Neuron (in vitro differentiated cells): ENCODE data around the gene SMIM21.

ENCODE experiments used
- H2AFZ ChIP-seq: one replicate; pipeline ENCODE4 v1.6.1; 2013; ENCODE audit warnings: low read depth, mild to moderate bottlenecking, inconsistent platforms, low read length, moderate library complexity
- H3K27me3 ChIP-seq: one replicate; pipeline ENCODE4 v1.6.1; 2013; ENCODE audit warnings: low read length; ENCODE audit not compliant: insufficient read depth
- H3K36me3 ChIP-seq: one replicate; pipeline ENCODE4 v1.6.1; 2013; ENCODE audit warnings: low read length; ENCODE audit not compliant: insufficient read depth
- H3K4me1 ChIP-seq: one replicate; pipeline ENCODE4 v1.6.1; 2013; ENCODE audit warnings: low read length; ENCODE audit not compliant: insufficient read depth
- H3K4me3 ChIP-seq: 2 replicates; pipeline ENCODE4 v1.5.1; 2013; ENCODE audit warnings: mild to moderate bottlenecking, low read length, moderate library complexity
- H3K9me3 ChIP-seq: one replicate; pipeline ENCODE4 v1.6.1; 2013; ENCODE audit warnings: low read length

Gene SMIM21

GRCh38 chr18:75384144-75384543 is 43.4 kb downstream of the SMIM21 start:
- Histone ChIP-seq H2AFZ (no peak overlapping the region), H3K36me3 (no peaks in the 10 kb centered on the region), H3K4me3 (no peak overlapping the region), H3K4me1 (no peaks in the 10 kb centered on the region), H3K9me3 (no peaks in the 10 kb centered on the region), H3K27me3 (no peaks in the 10 kb centered on the region)

DNA sequence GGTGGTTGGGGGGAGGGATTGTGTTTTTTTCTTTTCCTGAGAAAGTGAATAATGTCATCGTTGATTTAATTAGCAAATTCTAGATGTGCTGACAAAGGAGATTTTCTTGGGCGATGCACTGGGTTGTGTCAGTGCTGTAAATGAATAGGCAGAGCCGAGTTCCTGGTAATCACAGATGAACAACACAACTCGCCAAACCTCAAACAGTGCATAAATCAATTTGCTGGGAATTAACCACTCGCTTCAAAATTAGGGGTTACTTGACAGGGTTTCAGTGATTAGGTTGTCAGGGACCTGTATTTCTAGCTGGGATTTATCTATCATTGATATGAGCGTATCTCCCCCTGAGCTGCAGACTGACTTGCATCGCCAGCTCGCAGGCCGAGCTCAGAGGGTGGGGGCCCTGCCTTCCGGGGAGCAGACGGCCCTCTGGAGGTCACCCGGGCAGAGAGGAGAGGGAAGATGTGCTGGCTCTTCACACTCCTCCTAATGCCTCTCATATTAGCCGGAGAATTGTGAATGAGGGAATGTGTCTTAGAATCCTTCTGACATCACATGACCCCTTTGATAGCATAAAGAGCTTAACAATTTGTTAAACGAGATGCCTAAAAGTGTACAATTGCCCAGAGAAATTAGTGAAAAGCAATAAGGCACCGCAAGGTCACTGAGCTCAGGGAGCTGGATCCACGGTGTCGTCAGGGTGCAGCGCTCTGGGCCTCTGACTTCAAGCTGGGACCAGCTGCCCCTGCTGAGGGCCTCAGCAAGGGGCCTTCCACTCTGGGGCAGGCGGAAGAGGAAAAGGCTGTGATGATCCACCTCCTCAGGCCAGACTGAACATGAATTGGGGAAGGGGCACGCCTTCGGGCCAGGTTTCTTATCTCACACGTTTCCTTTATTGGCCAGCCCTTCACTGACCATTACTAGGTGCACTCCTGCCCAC is 48.9 kb downstream of the SMIM21 start:
- no peak overlapping the region for H2AFZ ChIP-seq
- no peaks in the 10 kb centered on the region for H3K27me3 ChIP-seq
- no peak overlapping the region for H3K4me3 ChIP-seq
- peaks cover 15% of the 10 kb centered on the region for H3K4me1 ChIP-seq
- no peaks in the 10 kb centered on the region for H3K9me3 ChIP-seq
- no peaks in the 10 kb centered on the region for H3K36me3 ChIP-seq

DNA sequence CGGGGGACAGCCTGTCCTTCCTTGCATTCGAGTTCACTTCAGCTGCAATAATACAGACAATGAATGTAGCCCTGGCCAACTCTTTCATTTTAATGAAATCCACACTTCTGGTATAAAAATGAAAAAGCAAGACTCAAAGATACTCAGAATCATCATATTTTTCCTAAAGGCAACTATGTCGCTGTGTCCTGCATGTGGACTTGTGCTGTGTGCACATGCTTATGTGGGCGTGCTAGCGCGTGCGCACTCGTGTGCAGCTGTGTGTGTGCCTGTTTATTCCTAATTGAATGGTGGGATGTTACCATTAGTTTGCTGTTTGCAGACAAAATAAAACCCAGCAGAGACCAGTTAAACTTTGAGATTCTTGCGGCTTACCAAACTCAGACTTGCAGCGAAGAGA is 49.6 kb downstream of the SMIM21 start:
- Histone ChIP-seq H3K36me3 (no peaks in the 10 kb centered on the region), H2AFZ (no peak overlapping the region), H3K4me3 (no peak overlapping the region), H3K27me3 (no peaks in the 10 kb centered on the region), H3K9me3 (no peaks in the 10 kb centered on the region), H3K4me1 (peaks cover 15% of the 10 kb centered on the region)

DNA sequence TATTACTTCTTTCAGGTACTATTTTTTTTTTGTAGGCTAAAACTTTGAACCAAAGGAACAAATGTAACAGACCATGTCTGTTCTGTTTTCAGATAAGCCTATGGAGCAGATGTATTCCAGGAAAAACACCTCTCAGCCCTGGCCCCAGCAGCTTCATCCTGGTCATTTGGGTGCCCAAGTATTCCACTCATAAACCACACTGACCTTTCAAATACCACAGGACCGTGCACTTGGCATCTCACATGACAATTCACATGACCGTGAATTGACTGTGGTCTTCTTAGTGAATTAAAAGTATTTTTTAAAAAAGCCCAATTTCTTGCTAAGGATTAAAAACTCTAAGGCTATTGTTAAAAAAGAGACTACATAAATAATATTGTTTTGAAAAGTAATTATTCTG is 50.2 kb downstream of the SMIM21 start:
- H3K36me3 ChIP-seq: no peaks in the 10 kb centered on the region
- no peaks in the 10 kb centered on the region for H3K9me3 ChIP-seq
- no peak overlapping the region for H2AFZ ChIP-seq
- no peak overlapping the region for H3K4me3 ChIP-seq
- peaks cover 15% of the 10 kb centered on the region for H3K4me1 ChIP-seq
- H3K27me3 ChIP-seq: no peaks in the 10 kb centered on the region

- Histone ChIP-seq H3K9me3 (no peaks in the 10 kb centered on the region), H3K4me1 (peaks cover 15% of the 10 kb centered on the region)
Measured at GRCh38 chr18:75376004-75376403, 51.5 kb downstream of the SMIM21 start.

DNA sequence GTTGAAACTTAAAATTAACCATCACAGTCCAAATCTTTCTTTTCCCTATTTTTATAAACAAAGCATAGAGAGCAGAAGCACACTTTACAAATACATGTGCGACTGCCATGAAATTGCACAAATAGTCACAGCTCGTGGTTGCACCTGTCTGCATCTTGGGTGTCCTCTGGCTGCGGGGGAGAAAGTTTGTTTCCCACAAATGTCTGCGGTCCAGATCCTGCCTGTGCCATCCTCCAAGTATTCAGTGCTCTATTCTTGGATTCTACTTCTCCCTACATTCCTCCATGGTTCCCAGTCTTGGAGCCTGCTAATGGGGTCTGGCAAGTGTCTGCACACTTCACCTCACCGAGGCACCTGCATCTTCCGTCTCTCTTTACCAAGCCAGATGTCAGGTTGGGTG is 52.2 kb downstream of the SMIM21 start:
- H2AFZ ChIP-seq: no peak overlapping the region
- H3K27me3 ChIP-seq: no peaks in the 10 kb centered on the region
- no peaks in the 10 kb centered on the region for H3K36me3 ChIP-seq
- H3K9me3 ChIP-seq: no peaks in the 10 kb centered on the region
- no peak overlapping the region for H3K4me3 ChIP-seq
- peaks cover 15% of the 10 kb centered on the region for H3K4me1 ChIP-seq

More at GRCh38 chr18:75376004-75376403, 51.5 kb downstream of the SMIM21 start:
- no peaks in the 10 kb centered on the region for H3K36me3 ChIP-seq
- no peak overlapping the region for H2AFZ ChIP-seq
- H3K4me3 ChIP-seq: no peak overlapping the region
- no peaks in the 10 kb centered on the region for H3K27me3 ChIP-seq

GRCh38 chr18:75374466-75374865 is 53.0 kb downstream of the SMIM21 start:
- Histone ChIP-seq H3K4me3 (no peak overlapping the region), H2AFZ (no peak overlapping the region), H3K36me3 (no peaks in the 10 kb centered on the region), H3K9me3 (no peaks in the 10 kb centered on the region), H3K27me3 (no peaks in the 10 kb centered on the region), H3K4me1 (peaks cover 15% of the 10 kb centered on the region)

GRCh38 chr18:75369026-75369721 is 58.3 kb downstream of the SMIM21 start:
- Histone ChIP-seq H3K9me3 (no peaks in the 10 kb centered on the region), H2AFZ (no peak overlapping the region), H3K4me1 (no peaks in the 10 kb centered on the region), H3K4me3 (no peak overlapping the region), H3K36me3 (no peaks in the 10 kb centered on the region), H3K27me3 (no peaks in the 10 kb centered on the region)

GRCh38 chr18:75365837-75366236 is 61.7 kb downstream of the SMIM21 start:
- H3K4me1 ChIP-seq: no peaks in the 10 kb centered on the region
- H3K27me3 ChIP-seq: no peaks in the 10 kb centered on the region
- no peaks in the 10 kb centered on the region for H3K9me3 ChIP-seq
- H3K36me3 ChIP-seq: no peaks in the 10 kb centered on the region
- H2AFZ ChIP-seq: no peak overlapping the region
- H3K4me3 ChIP-seq: no peak overlapping the region

- no peaks in the 10 kb centered on the region for H3K27me3 ChIP-seq
- H2AFZ ChIP-seq: no peak overlapping the region
- no peaks in the 10 kb centered on the region for H3K9me3 ChIP-seq
- no peaks in the 10 kb centered on the region for H3K4me1 ChIP-seq
- H3K4me3 ChIP-seq: no peak overlapping the region
- no peaks in the 10 kb centered on the region for H3K36me3 ChIP-seq
Measured at GRCh38 chr18:75365254-75365629, 62.3 kb downstream of the SMIM21 start.

GRCh38 chr18:75364512-75365253 is 62.8 kb downstream of the SMIM21 start:
- Histone ChIP-seq H3K36me3 (no peaks in the 10 kb centered on the region), H2AFZ (no peak overlapping the region), H3K4me1 (no peaks in the 10 kb centered on the region), H3K4me3 (no peak overlapping the region), H3K27me3 (peaks cover 1% of the 10 kb centered on the region), H3K9me3 (no peaks in the 10 kb centered on the region)

GRCh38 chr18:75363446-75364225 is 63.9 kb downstream of the SMIM21 start:
- Histone ChIP-seq H3K4me3 (no peak overlapping the region), H3K27me3 (peaks cover 5% of the 10 kb centered on the region), H3K9me3 (no peaks in the 10 kb centered on the region), H3K4me1 (no peaks in the 10 kb centered on the region), H2AFZ (no peak overlapping the region), H3K36me3 (no peaks in the 10 kb centered on the region)
